ENCODE results near the gene PROSER3. TPM values are rescaled to one million over a fixed set of nuclear protein-coding genes. Genes with fewer than 3 reads are reported as not detected.

Gene PROSER3
- total RNA-seq, 2 donors from 2014 or later, result 13.6 to 19.2 TPM

GRCh38 chr19:35759697-35760096 is 1.7 kb downstream of the PROSER3 start:
- no peak for TF ChIP-seq POLR2AphosphoS5 (IDR thresholded peaks at IDR 0.05)
- no peak for TF ChIP-seq POLR2A (IDR thresholded peaks at IDR 0.05)
- no peak for TF ChIP-seq CTCF (IDR thresholded peaks at IDR 0.05)
- Histone ChIP-seq H3K4me3 (no peak overlapping the region), H3K9me3 (no peaks in the 10 kb centered on the region), H3K36me3 (no peaks in the 10 kb centered on the region), H3K27me3 (replicated peaks; ENCODE audit: insufficient read depth) (no peaks in the 10 kb centered on the region), H3K4me1 (replicated peaks) (peaks cover 6% of the 10 kb centered on the region), H3K27ac (no peak overlapping the region)
- intact Hi-C loops (cut with DNase I), result loop anchor here (5.0 to 10.0 kb wide), 2 partner anchors 178 to 295 kb away; partner anchors contain the start of genes LRFN3, THAP8 and WDR62
- no peak for DNase-seq (ENCODE audit: low spot score)
- WGBS, result 83% methylated on average over 2 of the region's 2 CpGs

GRCh38 chr19:35760711-35761349 is 2.9 kb downstream of the PROSER3 start:
- no peaks in the 10 kb centered on the region for H3K36me3 ChIP-seq
- DNase-seq (ENCODE audit: low spot score), result no peak
- WGBS, result 94% methylated on average over 4 of the region's 4 CpGs
- intact Hi-C loops (cut with DNase I), result no loop called here
- H3K27me3 ChIP-seq (replicated peaks; ENCODE audit: insufficient read depth), result no peaks in the 10 kb centered on the region
- no peaks in the 10 kb centered on the region for H3K9me3 ChIP-seq
- no peak for TF ChIP-seq POLR2A (IDR thresholded peaks at IDR 0.05)
- TF ChIP-seq CTCF (IDR thresholded peaks at IDR 0.05), result no peak
- no peak for TF ChIP-seq POLR2AphosphoS5 (IDR thresholded peaks at IDR 0.05)
- H3K4me3 ChIP-seq, result no peak overlapping the region
- H3K4me1 ChIP-seq (replicated peaks), result peaks cover 6% of the 10 kb centered on the region
- H3K27ac ChIP-seq, result no peak overlapping the region

- peaks cover 2% of the 10 kb centered on the region for H3K4me1 ChIP-seq (replicated peaks)
- no peaks in the 10 kb centered on the region for H3K27me3 ChIP-seq (replicated peaks; ENCODE audit: insufficient read depth)
- intact Hi-C loops (cut with DNase I), result no loop called here
- no peak overlapping the region for H3K4me3 ChIP-seq
- TF ChIP-seq CTCF (IDR thresholded peaks at IDR 0.05) (no peak), POLR2A (IDR thresholded peaks at IDR 0.05) (no peak), POLR2AphosphoS5 (IDR thresholded peaks at IDR 0.05) (no peak)
- 94% methylated on average over 17 of the region's 17 CpGs for WGBS
- H3K9me3 ChIP-seq, result no peaks in the 10 kb centered on the region
- no peaks in the 10 kb centered on the region for H3K36me3 ChIP-seq
- H3K27ac ChIP-seq, result no peak overlapping the region
- no peak for DNase-seq (ENCODE audit: low spot score)
Observed at GRCh38 chr19:35764432-35765315, 6.7 kb downstream of the PROSER3 start.

DNA sequence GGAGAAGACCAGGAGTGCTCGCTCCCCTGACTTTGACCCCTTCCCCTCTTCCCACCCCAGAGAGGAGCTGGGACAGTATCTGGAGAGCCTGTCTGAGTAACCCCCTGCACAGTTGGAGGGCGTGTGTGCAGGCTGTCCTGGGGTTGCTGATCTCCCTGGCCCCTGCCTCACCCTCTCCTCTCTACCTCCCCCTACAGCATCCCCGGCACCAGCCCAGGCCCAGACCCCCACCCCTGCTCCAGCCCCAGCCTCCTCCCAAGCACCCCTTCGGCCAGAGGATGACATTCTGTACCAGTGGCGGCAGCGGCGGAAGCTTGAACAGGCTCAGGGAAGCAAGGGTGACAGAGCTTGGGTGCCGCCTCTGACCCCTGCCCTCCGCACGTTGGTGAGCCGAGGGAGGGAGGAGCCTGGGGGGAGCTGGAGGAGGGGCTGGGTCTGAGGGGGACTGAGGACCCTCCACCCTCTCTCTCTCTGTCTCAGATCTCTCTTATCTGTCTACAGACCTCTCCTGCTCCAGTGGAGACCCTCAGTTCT is 8.7 kb downstream of the PROSER3 start:
- no peak for DNase-seq (ENCODE audit: low spot score)
- Histone ChIP-seq H3K4me3 (no peak overlapping the region), H3K4me1 (replicated peaks) (no peaks in the 10 kb centered on the region), H3K9me3 (no peaks in the 10 kb centered on the region), H3K36me3 (no peaks in the 10 kb centered on the region), H3K27ac (no peak overlapping the region), H3K27me3 (replicated peaks; ENCODE audit: insufficient read depth) (no peaks in the 10 kb centered on the region)
- TF ChIP-seq POLR2AphosphoS5 (IDR thresholded peaks at IDR 0.05) (no peak), CTCF (IDR thresholded peaks at IDR 0.05) (no peak), POLR2A (IDR thresholded peaks at IDR 0.05) (no peak)
- WGBS, result 82% methylated on average over 11 of the region's 11 CpGs
- intact Hi-C loops (cut with DNase I), result no loop called here
